Colonic mucosa (tissue), 4 donors: ENCODE results near the gene KIF6. TPM values are rescaled to one million over a fixed set of nuclear protein-coding genes. Genes with fewer than 3 reads are reported as not detected.

Source experiments
- DNase-seq: peaks from one replicate; pipeline ENCODE4 v3.0.0-alpha.2; 2020
- H3K27ac ChIP-seq: fragments of 200-600 bp; one replicate; pipeline ENCODE4 v1.8.0; 2021
- H3K27me3 ChIP-seq: fragments of 200-600 bp; one replicate; pipeline ENCODE4 v1.8.0; 2021
- H3K36me3 ChIP-seq: fragments of 200-600 bp; one replicate; pipeline ENCODE4 v1.8.0; 2021
- H3K4me1 ChIP-seq: fragments of 200-600 bp; one replicate; pipeline ENCODE4 v1.8.0; 2021; ENCODE audit warnings: mild to moderate bottlenecking
- H3K4me3 ChIP-seq: fragments of 200-600 bp; one replicate; pipeline ENCODE4 v1.8.0; 2021
- H3K9ac ChIP-seq, 2 donors: one replicate each; pipeline ENCODE4 v1.7.0; 2013; ENCODE audit warnings: control low read depth in 2 of 2, low read depth in 2 of 2, low read length in 2 of 2
- H3K9me3 ChIP-seq: fragments of 200-600 bp; one replicate; pipeline ENCODE4 v1.8.0; 2021
- CTCF ChIP-seq: fragments of 200-600 bp; IDR thresholded peaks from one replicate; pipeline ENCODE4 v1.8.0; 2022; ENCODE audit warnings: antibody characterized with exemption, mild to moderate bottlenecking
- intact Hi-C: fragments of 100-400 bp; cut with DNase I; formaldehyde crosslinking; loops from one replicate; pipeline ENCODE4 v1.14.1; 2022
- total RNA-seq, 2 donors: library from RNA; stranded (reverse); fragmentation: NEBNext Ultra II Directional in 1 of 2; extraction: Animal tissue kit (Norgen Biotek cat#: 25700) in 1 of 2; gene quantifications; one replicate each; pipeline ENCODE4 v1.2.1, GENCODE V29; 2021
- donor health status: healthy.
- donor health status: DM: no; HTN: no; CAD: no.
- donor health status: DM: no; HTN: no; CAD: no.

The KIF6 gene
- total RNA-seq, 2 donors from 2014 or later: 0.08 to 0.17 TPM

GRCh38 chr6:39330057-39330456 lies 395.2 kb downstream of the KIF6 start:
- no peak overlapping the region for H3K27ac ChIP-seq
- DNase-seq: no peak
- no peak for TF ChIP-seq CTCF
- no peak overlapping the region for H3K4me3 ChIP-seq
- H3K9me3 ChIP-seq: no peaks in the 10 kb centered on the region
- H3K9ac ChIP-seq: no peak overlapping the region
- H3K27me3 ChIP-seq: no peaks in the 10 kb centered on the region
- no peaks in the 10 kb centered on the region for H3K4me1 ChIP-seq
- intact Hi-C loops: no loop called here
- H3K36me3 ChIP-seq: no peaks in the 10 kb centered on the region

- no peaks in the 10 kb centered on the region for H3K27me3 ChIP-seq
- no peak overlapping the region for H3K9ac ChIP-seq
- H3K27ac ChIP-seq: no peak overlapping the region
- TF ChIP-seq CTCF: no peak
- no peaks in the 10 kb centered on the region for H3K4me1 ChIP-seq
- H3K36me3 ChIP-seq: no peaks in the 10 kb centered on the region
- intact Hi-C loops: no loop called here
- no peak for DNase-seq
- H3K9me3 ChIP-seq: no peaks in the 10 kb centered on the region
- H3K4me3 ChIP-seq: no peak overlapping the region
Observed at GRCh38 chr6:39328066-39328465, 397.1 kb downstream of the KIF6 start.

GRCh38 chr6:39327507-39327906 lies 397.7 kb downstream of the KIF6 start:
- no peak for TF ChIP-seq CTCF
- DNase-seq: no peak
- no peak overlapping the region for H3K9ac ChIP-seq
- no peak overlapping the region for H3K27ac ChIP-seq
- H3K9me3 ChIP-seq: no peaks in the 10 kb centered on the region
- intact Hi-C loops: no loop called here
- H3K4me3 ChIP-seq: no peak overlapping the region
- no peaks in the 10 kb centered on the region for H3K36me3 ChIP-seq
- H3K27me3 ChIP-seq: no peaks in the 10 kb centered on the region
- H3K4me1 ChIP-seq: no peaks in the 10 kb centered on the region

GRCh38 chr6:39322306-39322850 lies 402.8 kb downstream of the KIF6 start, which contains the start of gene KCNK16:
Gene KCNK16 (minus strand): TSS chr6:39322702. CDS start chr6:39322540, 162 bp downstream.
- Histone ChIP-seq H3K4me1 (no peaks in the 10 kb centered on the region), H3K9ac (no peak within 1 kb of the TSS), H3K36me3 (no peaks in the 10 kb centered on the region), H3K4me3 (no peak within 1 kb of the TSS), H3K27ac (no peak within 1 kb of the TSS), H3K27me3 (no peaks in the 10 kb centered on the region), H3K9me3 (no peaks in the 10 kb centered on the region)
- no peak for TF ChIP-seq CTCF
- no peak for DNase-seq
- intact Hi-C loops: no loop called here

GRCh38 chr6:39321761-39322160 lies 403.4 kb downstream of the KIF6 start:
- H3K4me3 ChIP-seq: no peak overlapping the region
- no peak overlapping the region for H3K27ac ChIP-seq
- intact Hi-C loops: no loop called here
- no peaks in the 10 kb centered on the region for H3K36me3 ChIP-seq
- H3K9me3 ChIP-seq: no peaks in the 10 kb centered on the region
- no peak overlapping the region for H3K9ac ChIP-seq
- TF ChIP-seq CTCF: no peak
- H3K4me1 ChIP-seq: no peaks in the 10 kb centered on the region
- no peak for DNase-seq
- no peaks in the 10 kb centered on the region for H3K27me3 ChIP-seq
